Vagina (tissue), 2 donors: ENCODE measurements around the gene EPC1.

ENCODE experiments used
- CTCF ChIP-seq, 3 experiments: fragments of 450-650 bp in 2 of 3; fragments of 200-600 bp in 1 of 3; sonication (generic) in 1 of 3; IDR thresholded peaks; one replicate each; pipeline ENCODE4 v1.5.1; 2017 to 2019; ENCODE audit warnings: antibody characterized with exemption in 3 of 3, mild to moderate bottlenecking in 2 of 3, moderate library complexity in 2 of 3
- POLR2AphosphoS5 ChIP-seq, 2 donors: sonication (generic); formaldehyde crosslinking; IDR thresholded peaks; one replicate each; pipeline ENCODE4 v1.9.0; 2017; ENCODE audit warnings: antibody characterized with exemption in 2 of 2, mild to moderate bottlenecking in 2 of 2, low read depth in 1 of 2; ENCODE audit not compliant: insufficient read depth in 1 of 2

- TF ChIP-seq POLR2AphosphoS5 (IDR thresholded peaks at IDR 0.05; ENCODE audit: insufficient read depth in 1 of 2, low read depth in 1 of 2): no peak
- TF ChIP-seq CTCF (IDR thresholded peaks at IDR 0.05): no peak
Measured at GRCh38 chr10:32295027-32295426, 51.9 kb downstream of the EPC1 start.
